ENCODE data around the gene PSME4. TPM values are rescaled to one million over a fixed set of nuclear protein-coding genes. Genes with fewer than 3 reads are reported as not detected.

Gene PSME4
- total and polyA plus RNA-seq, 10 of the 15 experiments (the other 5 are each of a cell fraction or from before 2014, with no cell fraction given) = 11.1 to 56.2 (median 32.1) TPM

DNA sequence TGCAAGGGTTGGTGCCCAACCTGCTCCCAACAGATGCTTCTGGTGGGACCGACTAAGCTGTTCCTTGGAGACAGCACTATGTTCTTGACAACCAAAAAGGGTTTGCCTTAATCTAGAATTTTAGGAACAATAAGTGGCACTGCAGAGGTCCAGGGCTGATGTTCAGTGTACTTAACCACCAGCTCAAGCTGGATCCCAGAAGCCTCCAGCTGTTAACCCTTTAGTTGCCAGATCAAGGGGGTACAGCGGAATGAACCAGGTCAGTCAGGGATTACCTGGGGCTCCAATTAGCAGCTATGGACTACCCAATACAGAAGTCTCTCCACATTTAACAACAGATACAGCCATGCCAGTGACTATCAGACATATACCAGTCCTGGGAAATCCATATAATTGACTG, 114.5 kb downstream of the PSME4 start:
- no peaks in the 10 kb centered on the region for H3K9me3 ChIP-seq (replicated peaks; ENCODE audit: control insufficient read depth, insufficient read depth, low read length)
- BruUV-seq (replicated peaks) = no TSS peak
- no peak for FAIRE-seq
- no peak overlapping the region for H3K9ac ChIP-seq (ENCODE audit: control insufficient read depth, insufficient read depth, low read length)
- H3K27ac ChIP-seq (ENCODE audit: control insufficient read depth, insufficient read depth) = no peak overlapping the region
- in situ Hi-C loops (cut with MboI) = no loop called here
- CTCF ChIA-PET = interaction anchor here (0.5 kb wide), 1 partner anchor 300 kb away, joined by 3 read pairs; no protein-coding TSS in a partner anchor
- no peaks in the 10 kb centered on the region for H3K4me1 ChIP-seq (ENCODE audit: control insufficient read depth, insufficient read depth, low read length)
- DNase-seq (ENCODE audit: low read depth, low spot score) = no peak
- RAD21 ChIA-PET (ENCODE audit: unreplicated experiment) = no interaction called here
- no peaks in the 10 kb centered on the region for H3K27me3 ChIP-seq (replicated peaks in 1 of 2; ENCODE audit: control insufficient read depth in 2 of 2, insufficient read depth in 2 of 2, low read length in 1 of 2)
- no peaks in the 10 kb centered on the region; the same call in 1 of the 2 replicates for H4K20me1 ChIP-seq (ENCODE audit: control insufficient read depth, insufficient read depth)
- H3K4me3 ChIP-seq = no peak overlapping the region
- H3K79me2 ChIP-seq (ENCODE audit: control insufficient read depth, insufficient read depth, low read length) = no peaks in the 10 kb centered on the region
- 94% methylated on average over 2 of the region's 2 CpGs for WGBS (ENCODE audit: insufficient coverage, insufficient replicate concordance, low lambda C conversion rate, missing lambda C conversion rate)
- SMC1A ChIA-PET (ENCODE audit: uncharacterized antibody, unreplicated experiment) = no interaction called here
- H3K36me3 ChIP-seq (ENCODE audit: control insufficient read depth in 2 of 2, insufficient read depth in 2 of 2, low read length in 1 of 2) = peaks cover 4% of the 10 kb centered on the region in 2 experiments; a peak in 3 of 4 replicates
- POLR2A ChIA-PET = interaction anchor here (0.6 kb wide), 1 partner anchor 47 kb away, joined by 5 read pairs; no protein-coding TSS in a partner anchor
- H2AFZ ChIP-seq (ENCODE audit: control insufficient read depth, low read depth, low read length) = no peak overlapping the region
- H3K4me2 ChIP-seq (ENCODE audit: control insufficient read depth, insufficient read depth) = no peak overlapping the region
- no peak for ATAC-seq
- intact Hi-C loops (cut with micrococcal nuclease; ENCODE audit: unreplicated experiment) = no loop called here
- TF ChIP-seq SIX5 (IDR thresholded peaks at IDR 0.05; ENCODE audit: low read depth, low read length, severe bottlenecking) (no peak), MXI1 (IDR thresholded peaks at IDR 0.05; ENCODE audit: low read depth, low read length) (no peak), ZNF207 (IDR thresholded peaks at IDR 0.05; ENCODE audit: borderline replicate concordance) (no peak), EED (IDR thresholded peaks at IDR 0.05; ENCODE audit: low read depth) (no peak), SRF (IDR thresholded peaks at IDR 0.05; ENCODE audit: low read depth in 2 of 2, low read length in 2 of 2) (no peak), POLR2A (IDR thresholded peaks at IDR 0.05; ENCODE audit: low read depth, low read length) (no peak), JUND (IDR thresholded peaks at IDR 0.05; ENCODE audit: low read depth, low read length) (no peak), RAD51 (IDR thresholded peaks at IDR 0.05) (no peak), ASH2L (IDR thresholded peaks at IDR 0.05; ENCODE audit: borderline replicate concordance, low read depth) (no peak)
- TF ChIP-seq, protein P1, sequence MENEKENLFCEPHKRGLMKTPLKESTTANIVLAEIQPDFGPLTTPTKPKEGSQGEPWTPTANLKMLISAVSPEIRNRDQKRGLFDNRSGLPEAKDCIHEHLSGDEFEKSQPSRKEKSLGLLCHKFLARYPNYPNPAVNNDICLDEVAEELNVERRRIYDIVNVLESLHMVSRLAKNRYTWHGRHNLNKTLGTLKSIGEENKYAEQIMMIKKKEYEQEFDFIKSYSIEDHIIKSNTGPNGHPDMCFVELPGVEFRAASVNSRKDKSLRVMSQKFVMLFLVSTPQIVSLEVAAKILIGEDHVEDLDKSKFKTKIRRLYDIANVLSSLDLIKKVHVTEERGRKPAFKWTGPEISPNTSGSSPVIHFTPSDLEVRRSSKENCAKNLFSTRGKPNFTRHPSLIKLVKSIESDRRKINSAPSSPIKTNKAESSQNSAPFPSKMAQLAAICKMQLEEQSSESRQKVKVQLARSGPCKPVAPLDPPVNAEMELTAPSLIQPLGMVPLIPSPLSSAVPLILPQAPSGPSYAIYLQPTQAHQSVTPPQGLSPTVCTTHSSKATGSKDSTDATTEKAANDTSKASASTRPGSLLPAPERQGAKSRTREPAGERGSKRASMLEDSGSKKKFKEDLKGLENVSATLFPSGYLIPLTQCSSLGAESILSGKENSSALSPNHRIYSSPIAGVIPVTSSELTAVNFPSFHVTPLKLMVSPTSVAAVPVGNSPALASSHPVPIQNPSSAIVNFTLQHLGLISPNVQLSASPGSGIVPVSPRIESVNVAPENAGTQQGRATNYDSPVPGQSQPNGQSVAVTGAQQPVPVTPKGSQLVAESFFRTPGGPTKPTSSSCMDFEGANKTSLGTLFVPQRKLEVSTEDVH (IDR thresholded peaks at IDR 0.05; ENCODE audit: low read depth, partially characterized antibody) = no peak
- TF ChIP-seq, protein P2, sequence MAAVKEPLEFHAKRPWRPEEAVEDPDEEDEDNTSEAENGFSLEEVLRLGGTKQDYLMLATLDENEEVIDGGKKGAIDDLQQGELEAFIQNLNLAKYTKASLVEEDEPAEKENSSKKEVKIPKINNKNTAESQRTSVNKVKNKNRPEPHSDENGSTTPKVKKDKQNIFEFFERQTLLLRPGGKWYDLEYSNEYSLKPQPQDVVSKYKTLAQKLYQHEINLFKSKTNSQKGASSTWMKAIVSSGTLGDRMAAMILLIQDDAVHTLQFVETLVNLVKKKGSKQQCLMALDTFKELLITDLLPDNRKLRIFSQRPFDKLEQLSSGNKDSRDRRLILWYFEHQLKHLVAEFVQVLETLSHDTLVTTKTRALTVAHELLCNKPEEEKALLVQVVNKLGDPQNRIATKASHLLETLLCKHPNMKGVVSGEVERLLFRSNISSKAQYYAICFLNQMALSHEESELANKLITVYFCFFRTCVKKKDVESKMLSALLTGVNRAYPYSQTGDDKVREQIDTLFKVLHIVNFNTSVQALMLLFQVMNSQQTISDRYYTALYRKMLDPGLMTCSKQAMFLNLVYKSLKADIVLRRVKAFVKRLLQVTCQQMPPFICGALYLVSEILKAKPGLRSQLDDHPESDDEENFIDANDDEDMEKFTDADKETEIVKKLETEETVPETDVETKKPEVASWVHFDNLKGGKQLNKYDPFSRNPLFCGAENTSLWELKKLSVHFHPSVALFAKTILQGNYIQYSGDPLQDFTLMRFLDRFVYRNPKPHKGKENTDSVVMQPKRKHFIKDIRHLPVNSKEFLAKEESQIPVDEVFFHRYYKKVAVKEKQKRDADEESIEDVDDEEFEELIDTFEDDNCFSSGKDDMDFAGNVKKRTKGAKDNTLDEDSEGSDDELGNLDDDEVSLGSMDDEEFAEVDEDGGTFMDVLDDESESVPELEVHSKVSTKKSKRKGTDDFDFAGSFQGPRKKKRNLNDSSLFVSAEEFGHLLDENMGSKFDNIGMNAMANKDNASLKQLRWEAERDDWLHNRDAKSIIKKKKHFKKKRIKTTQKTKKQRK (IDR thresholded peaks at IDR 0.05; ENCODE audit: low read depth, low read length) = no peak
- TF ChIP-seq, protein P3, sequence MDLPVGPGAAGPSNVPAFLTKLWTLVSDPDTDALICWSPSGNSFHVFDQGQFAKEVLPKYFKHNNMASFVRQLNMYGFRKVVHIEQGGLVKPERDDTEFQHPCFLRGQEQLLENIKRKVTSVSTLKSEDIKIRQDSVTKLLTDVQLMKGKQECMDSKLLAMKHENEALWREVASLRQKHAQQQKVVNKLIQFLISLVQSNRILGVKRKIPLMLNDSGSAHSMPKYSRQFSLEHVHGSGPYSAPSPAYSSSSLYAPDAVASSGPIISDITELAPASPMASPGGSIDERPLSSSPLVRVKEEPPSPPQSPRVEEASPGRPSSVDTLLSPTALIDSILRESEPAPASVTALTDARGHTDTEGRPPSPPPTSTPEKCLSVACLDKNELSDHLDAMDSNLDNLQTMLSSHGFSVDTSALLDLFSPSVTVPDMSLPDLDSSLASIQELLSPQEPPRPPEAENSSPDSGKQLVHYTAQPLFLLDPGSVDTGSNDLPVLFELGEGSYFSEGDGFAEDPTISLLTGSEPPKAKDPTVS (IDR thresholded peaks at IDR 0.05; ENCODE audit: low read depth, low read length) = no peak

Data from GM12878 (cell line).